HG02840 (cell line): Measurements from ENCODE around the gene GAB2.
"Not testable (repeated sequence)": the region's sequence is repeated elsewhere in the genome, so short reads cannot be mapped to it uniquely, and the experiment has no call there.

Experiments
- ATAC-seq: cut with Tn5 transposase; IDR thresholded peaks from one replicate; pipeline ENCODE4 v1.9.1; 2021; ENCODE audit warnings: mild to moderate bottlenecking, moderate library complexity, moderate number of reproducible peaks; ENCODE audit not compliant: unreplicated experiment, low FRiP score

GAB2 gene

GRCh38 chr11:78195917-78196560, 221.6 kb downstream of the GAB2 start:
- ATAC-seq = no peak

- no peak for ATAC-seq
Observed at GRCh38 chr11:78194490-78194889, 223.1 kb downstream of the GAB2 start.

- no peak for ATAC-seq
Observed at GRCh38 chr11:78193806-78194205, 223.8 kb downstream of the GAB2 start.

- no peak for ATAC-seq
Observed at GRCh38 chr11:78192911-78193351, 224.7 kb downstream of the GAB2 start.

GRCh38 chr11:78192223-78192719, 225.3 kb downstream of the GAB2 start:
- no peak for ATAC-seq

GRCh38 chr11:78190871-78191538, 226.6 kb downstream of the GAB2 start:
- ATAC-seq = no peak

GRCh38 chr11:78190374-78190773, 227.2 kb downstream of the GAB2 start:
- ATAC-seq = no peak

- no peak for ATAC-seq
Observed at GRCh38 chr11:78189851-78190250, 227.8 kb downstream of the GAB2 start.

- no peak for ATAC-seq
Observed at GRCh38 chr11:78189174-78189724, 228.4 kb downstream of the GAB2 start.

GRCh38 chr11:78188286-78189173, 229.1 kb downstream of the GAB2 start, which contains the start of the genes KCTD21 and USP35:
Gene KCTD21 (minus strand): TSS chr11:78188626. CDS start chr11:78174554, 14,072 bp downstream.
Gene USP35 (plus strand): TSS chr11:78188919. CDS start chr11:78196246, 7,327 bp downstream.
- ATAC-seq = peak; percentile 95

- ATAC-seq = peak; percentile 7
Observed at GRCh38 chr11:78187366-78188285, 230.0 kb downstream of the GAB2 start.

- no peak for ATAC-seq
Observed at GRCh38 chr11:78181185-78181584, 236.4 kb downstream of the GAB2 start.

- ATAC-seq = no peak
Observed at GRCh38 chr11:78180751-78181150, 236.9 kb downstream of the GAB2 start.

GRCh38 chr11:78179459-78180071, 238.1 kb downstream of the GAB2 start:
- ATAC-seq = no peak

GRCh38 chr11:78177216-78177615, 240.4 kb downstream of the GAB2 start:
- no peak for ATAC-seq

- no peak for ATAC-seq
Observed at GRCh38 chr11:78176605-78177141, 240.9 kb downstream of the GAB2 start.

- ATAC-seq = not testable (repeated sequence)
Observed at GRCh38 chr11:78175862-78176261, 241.8 kb downstream of the GAB2 start.

- no peak for ATAC-seq
Observed at GRCh38 chr11:78171951-78172350, 245.7 kb downstream of the GAB2 start.
